Dermis microvascular lymphatic vessel endothelial cell (primary cell): ENCODE results near the gene MAP2K3. TPM values are rescaled to one million over a fixed set of nuclear protein-coding genes. Genes with fewer than 3 reads are reported as not detected.
A peak's percentile ranks its signal among the peaks of the same experiment; 100 is the strongest.

Source experiments
- DNase-seq, 2 donors: peaks; one replicate each; pipeline versions ENCODE4 v3.0.0 to v3.0.0-alpha.2; 2010; ENCODE audit warnings: low read depth in 2 of 2
- total RNA-seq: library from RNA; depleted of rRNA; stranded (reverse); fragments of >200 nt; gene quantifications from 2 replicates; pipeline ENCODE4 v1.2.1, GENCODE V29; 2014

The MAP2K3 gene
- total RNA-seq, 1 donor from 2014 or later: 14.2 TPM

- DNase-seq: peak; percentile 61 to 91
Observed at GRCh38 chr17:21252796-21253645, 31.5 kb upstream of the MAP2K3 start, which contains the start of gene NATD1. NATD1 (minus strand) TSS chr17:21253410; CDS start chr17:21253264, 146 bp downstream.

GRCh38 chr17:21253646-21254441 is 30.7 kb upstream of the MAP2K3 start:
- no peak for DNase-seq

DNA sequence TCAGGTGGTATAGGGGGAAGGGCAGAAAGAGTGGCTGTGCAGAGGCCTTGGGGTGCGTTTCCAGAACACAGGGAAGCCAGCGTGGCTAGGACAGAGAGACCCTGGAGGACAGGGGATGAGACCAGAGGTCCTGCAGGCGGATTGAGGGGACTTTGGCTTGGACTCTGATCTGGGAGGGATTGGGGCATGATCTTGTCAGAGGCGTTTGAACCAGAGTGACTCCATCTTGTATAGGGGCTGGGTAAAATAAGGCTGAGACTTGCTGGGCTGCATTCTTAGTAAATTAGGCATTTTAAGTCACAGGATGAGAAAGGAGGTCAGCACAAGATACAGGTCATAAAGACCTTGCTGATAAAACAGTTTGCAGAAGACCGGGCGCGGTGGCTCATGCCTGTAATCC is 25.9 kb upstream of the MAP2K3 start:
- DNase-seq: no peak

DNA sequence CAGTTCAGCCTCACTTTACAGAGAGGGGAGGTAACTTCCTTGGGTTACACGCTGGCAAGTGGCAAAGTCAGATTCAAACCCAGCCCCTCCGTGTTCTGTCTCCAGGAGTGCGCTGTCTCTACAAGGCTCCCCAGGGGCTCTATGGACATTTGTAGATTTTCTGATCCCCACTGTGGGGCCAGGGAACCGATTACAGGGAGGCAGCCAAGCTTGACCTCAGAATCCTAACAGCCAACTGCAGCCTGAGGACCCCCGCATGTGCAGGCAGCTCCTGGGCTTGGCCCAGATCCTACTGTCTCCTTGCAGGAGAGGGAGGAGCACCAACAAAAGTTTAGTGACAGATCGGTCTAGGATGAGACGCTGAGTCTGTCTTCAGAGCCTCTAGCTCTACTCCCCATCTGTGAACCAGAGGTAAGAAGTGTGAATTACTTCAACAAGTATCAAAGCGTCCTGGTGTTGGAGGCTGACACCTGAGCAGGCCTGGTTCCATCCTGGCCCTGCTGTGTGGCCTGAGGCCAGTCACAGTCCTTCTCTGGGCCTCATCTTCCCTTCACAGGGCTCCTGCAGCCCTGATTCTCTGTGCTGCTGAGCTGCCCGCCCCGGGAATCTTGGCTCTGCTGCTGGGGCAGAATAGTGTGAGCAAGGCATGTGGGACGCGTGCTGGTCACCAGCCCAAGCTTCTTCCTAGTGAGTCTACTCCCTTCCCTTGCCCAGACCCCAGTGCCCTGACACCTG is 22.1 kb upstream of the MAP2K3 start:
- no peak for DNase-seq

DNA sequence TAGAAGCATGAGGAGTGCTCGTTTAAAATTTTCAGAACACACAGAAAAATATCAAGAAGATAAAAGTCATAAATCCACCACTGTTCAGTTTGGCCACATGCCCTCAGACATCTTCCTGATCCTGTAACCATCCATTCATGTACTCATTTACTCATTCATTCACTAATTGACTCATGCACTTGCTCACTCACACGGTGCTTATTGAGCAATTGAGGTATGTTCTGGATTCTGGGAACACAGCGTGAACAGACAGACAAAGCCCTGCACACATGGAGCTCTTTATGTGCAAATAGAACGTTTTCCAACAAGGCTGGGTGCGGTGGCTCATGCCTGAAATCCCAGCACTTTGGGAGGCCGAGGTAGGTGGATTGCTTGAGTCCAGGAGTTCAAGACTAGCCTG is 21.1 kb upstream of the MAP2K3 start:
- DNase-seq: no peak

GRCh38 chr17:21268596-21269188 is 15.8 kb upstream of the MAP2K3 start:
- DNase-seq: no peak

DNA sequence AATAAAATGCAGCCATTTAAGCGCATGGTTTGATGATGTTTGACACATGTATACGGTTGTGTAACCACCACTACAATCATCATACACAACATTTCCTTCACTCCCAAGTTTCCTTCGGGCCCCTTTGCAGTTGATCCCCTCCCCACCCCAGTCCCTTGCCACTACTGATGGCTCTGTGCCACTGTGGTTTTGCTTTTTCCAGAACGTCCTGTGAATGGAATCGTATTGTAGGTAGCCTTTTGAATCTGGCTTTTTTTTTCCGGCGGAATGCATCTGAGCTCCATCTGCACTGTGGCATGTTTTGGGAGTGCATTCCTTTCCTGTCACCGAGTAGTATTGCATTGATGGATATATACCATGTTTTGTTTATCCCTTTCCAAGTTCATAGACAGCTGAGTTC is 15.1 kb upstream of the MAP2K3 start:
- no peak for DNase-seq

DNA sequence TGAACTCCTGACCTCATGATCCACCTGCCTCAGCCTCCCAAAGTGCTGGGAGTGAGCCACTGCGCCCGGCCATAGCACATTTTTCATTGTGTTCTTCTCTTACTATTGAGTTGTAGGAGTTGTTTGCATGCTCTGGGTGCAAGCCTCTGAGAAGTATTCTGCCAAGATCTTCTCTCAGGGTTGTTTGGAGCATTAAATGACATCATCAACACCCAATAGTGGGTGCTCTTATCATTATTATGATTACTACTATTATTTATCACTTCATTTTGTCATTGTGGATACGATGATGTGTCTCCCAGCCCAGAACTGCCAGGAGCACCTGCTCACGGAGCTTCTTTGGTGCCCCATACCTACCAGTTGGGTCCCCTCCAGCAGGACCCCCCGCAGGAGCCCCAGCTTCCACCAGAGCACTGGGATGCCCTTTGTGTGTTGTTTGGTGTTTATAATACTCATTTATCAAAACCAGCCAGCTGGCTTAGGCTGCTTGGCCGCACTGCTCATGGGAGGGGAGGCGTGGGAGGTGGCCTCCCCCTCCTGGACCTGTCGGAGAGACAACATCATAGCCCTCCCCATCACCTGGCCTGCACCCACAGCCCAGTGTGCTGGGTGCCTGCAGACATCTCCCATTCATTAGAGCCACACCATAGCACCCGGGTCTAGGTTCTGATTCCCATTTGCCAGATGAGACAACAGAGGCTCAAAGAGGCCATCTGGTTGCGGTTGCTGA is 12.9 kb upstream of the MAP2K3 start:
- DNase-seq: no peak

GRCh38 chr17:21272250-21272649 is 12.3 kb upstream of the MAP2K3 start:
- DNase-seq: no peak

GRCh38 chr17:21272881-21273792 is 11.4 kb upstream of the MAP2K3 start:
- DNase-seq: no peak

DNA sequence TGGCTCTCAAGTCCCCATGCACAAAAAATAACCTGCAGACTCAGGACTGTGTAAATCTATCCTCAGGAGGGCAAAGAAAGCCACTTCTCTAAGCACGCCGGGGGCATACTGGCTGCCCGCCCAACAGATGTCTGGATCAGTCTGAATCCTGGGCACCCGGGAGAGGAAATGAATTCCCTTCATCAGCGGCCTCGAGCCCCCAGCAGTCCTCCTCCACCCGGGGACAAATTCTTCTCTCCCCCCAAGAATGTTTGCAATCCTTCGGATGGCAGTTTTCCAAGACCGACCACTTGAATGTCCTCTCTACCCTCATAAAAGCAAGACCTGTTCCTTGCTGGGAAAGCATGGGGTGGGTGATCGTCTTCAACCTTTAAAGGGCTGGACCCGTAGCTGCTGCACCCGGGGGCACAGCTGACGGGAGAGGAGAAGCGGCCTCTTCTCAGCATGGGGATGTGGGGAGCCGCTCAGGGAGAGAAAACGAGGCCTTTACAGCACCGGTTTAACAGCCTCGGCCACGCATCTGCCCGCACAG is 9.4 kb upstream of the MAP2K3 start:
- DNase-seq: no peak

DNA sequence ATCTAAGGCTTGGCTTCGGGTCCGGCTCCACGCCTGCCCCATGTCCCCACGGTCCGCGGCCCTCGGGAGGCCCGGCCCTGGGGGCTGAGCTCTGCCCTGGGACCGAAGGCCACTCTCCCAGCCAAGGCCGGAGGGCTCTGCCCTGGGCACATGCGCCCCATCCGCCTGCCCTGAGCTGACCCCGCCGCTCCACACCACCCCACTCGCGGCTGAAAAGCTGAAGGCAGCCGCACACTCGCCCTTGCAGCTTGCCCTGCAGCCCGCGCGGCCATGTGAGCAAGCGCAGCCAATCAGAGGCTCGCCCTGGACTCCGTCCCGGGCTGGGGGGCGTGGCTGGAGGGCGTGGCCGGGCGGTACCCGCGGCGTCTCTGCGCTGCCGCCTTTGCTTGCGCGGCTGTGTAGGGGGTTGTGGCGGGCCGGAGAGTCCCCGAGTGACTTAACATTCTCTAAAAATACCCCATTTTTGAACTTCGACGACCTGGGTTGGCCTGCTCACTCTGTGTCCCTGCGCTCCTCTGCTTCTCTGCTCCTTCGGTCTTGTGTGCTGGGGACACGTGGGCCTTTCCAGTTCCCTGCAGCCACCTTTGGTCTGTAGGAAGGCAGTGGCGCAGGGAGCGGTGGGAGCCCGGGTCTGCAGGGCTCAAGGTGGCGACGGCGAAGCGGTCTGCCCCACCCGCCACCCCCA is 8.8 kb upstream of the MAP2K3 start:
- peak in 1 of 2 donors; percentile 79 for DNase-seq

DNA sequence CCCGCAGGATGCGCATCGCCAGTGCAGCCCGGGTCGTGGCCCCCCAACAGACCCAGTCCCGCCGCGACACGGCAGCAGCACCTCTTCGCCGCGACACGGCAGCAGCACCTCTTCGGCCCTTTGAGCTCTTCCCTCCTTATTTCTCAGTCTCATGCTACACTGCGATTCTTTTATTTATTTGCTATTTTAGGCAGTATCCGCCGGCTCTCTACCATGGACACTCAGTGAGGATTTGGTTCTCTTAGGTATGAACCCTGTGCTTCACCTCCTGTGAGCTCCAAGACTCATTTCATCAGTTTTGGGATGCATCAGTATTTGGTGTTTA is 8.3 kb upstream of the MAP2K3 start:
- DNase-seq: no peak

DNA sequence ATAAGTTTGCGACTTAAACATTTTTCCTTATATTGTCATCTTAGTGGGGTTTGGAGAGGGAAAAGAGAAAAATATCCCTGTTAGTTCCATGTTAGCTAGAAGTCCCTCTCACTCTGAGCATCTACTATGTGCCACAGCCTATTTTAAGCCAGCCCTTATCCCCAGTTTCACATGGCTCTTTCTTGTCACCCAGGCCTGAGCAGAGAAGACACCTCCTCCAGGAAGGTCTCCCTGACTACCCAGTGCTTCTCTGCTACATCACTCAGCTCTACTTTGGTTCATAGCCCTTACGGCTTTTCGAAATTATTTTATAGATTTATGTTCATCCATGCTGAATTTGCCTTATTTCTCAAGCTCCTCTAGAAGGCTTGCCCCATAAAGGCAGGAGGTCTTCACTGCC is 7.2 kb upstream of the MAP2K3 start:
- DNase-seq: no peak

- DNase-seq: peak in 1 of 2 donors; percentile 34
Observed at GRCh38 chr17:21278450-21279197, 5.9 kb upstream of the MAP2K3 start.

- DNase-seq: no peak
Observed at GRCh38 chr17:21279198-21279535, 5.3 kb upstream of the MAP2K3 start.

DNA sequence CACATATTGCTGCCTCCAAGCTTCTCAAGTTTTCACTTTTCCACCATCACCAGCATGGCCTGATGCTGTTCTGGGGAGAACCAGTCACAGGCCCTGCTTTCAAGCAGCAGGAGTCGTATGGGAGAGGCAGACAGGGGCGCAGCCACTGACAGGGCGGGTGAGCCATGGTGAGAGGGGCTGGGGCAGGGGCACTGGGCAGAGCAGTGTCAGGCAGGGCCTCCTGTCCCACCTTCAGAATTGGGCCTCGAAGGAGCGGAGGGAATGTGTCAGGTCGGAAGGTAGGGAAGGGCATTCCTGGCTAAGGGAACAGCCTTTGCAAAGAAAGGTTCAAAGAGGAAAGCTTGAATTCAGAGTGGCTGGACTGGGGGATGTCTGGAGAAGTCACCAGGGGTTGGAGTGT is 4.9 kb upstream of the MAP2K3 start:
- DNase-seq: no peak

- DNase-seq: peak; percentile 52 to 80
Observed at GRCh38 chr17:21280081-21280518, 4.4 kb upstream of the MAP2K3 start.
